ENCODE data around the gene RFPL3.

Gene RFPL3

GRCh38 chr22:32407312-32407711, 49.6 kb downstream of the RFPL3 start:
- no peak for TF ChIP-seq CTCF (IDR thresholded peaks at IDR 0.05; ENCODE audit: low read depth, low read length)
- DNase-seq (ENCODE audit: extremely low read depth, low read depth): no peak

- no peak for DNase-seq (ENCODE audit: extremely low read depth, low read depth)
- TF ChIP-seq CTCF (IDR thresholded peaks at IDR 0.05; ENCODE audit: low read depth, low read length): no peak
Observed at GRCh38 chr22:32407936-32408335, 50.3 kb downstream of the RFPL3 start.

GRCh38 chr22:32409977-32410376, 52.3 kb downstream of the RFPL3 start:
- TF ChIP-seq CTCF (IDR thresholded peaks at IDR 0.05; ENCODE audit: low read depth, low read length): no peak
- no peak for DNase-seq (ENCODE audit: extremely low read depth, low read depth)

GRCh38 chr22:32410459-32410858, 52.8 kb downstream of the RFPL3 start:
- TF ChIP-seq CTCF (IDR thresholded peaks at IDR 0.05; ENCODE audit: low read depth, low read length): no peak
- DNase-seq (ENCODE audit: extremely low read depth, low read depth): no peak
